HG02943 (cell line): ENCODE results near the gene ADORA2B.

ENCODE experiments used
- ATAC-seq: cut with Tn5 transposase; IDR thresholded peaks from one replicate; pipeline ENCODE4 v1.9.1; 2021; ENCODE audit warnings: mild to moderate bottlenecking, low read depth, moderate library complexity; ENCODE audit not compliant: unreplicated experiment

Gene ADORA2B

GRCh38 chr17:15952048-15952532 is 7.2 kb downstream of the ADORA2B start:
- no peak for ATAC-seq

GRCh38 chr17:15952916-15953790 is 8.2 kb downstream of the ADORA2B start:
- ATAC-seq, result no peak

GRCh38 chr17:15954222-15954621 is 9.3 kb downstream of the ADORA2B start:
- no peak for ATAC-seq

GRCh38 chr17:15955793-15956541 is 11.0 kb downstream of the ADORA2B start:
- no peak for ATAC-seq

GRCh38 chr17:15957206-15957605 is 12.3 kb downstream of the ADORA2B start:
- no peak for ATAC-seq

- no peak for ATAC-seq
Observed at GRCh38 chr17:15957608-15958307, 12.8 kb downstream of the ADORA2B start.

- ATAC-seq, result no peak
Observed at GRCh38 chr17:15958484-15958854, 13.5 kb downstream of the ADORA2B start.

GRCh38 chr17:15963670-15964110 is 18.8 kb downstream of the ADORA2B start:
- ATAC-seq, result no peak

GRCh38 chr17:15965528-15965927 is 20.6 kb downstream of the ADORA2B start:
- ATAC-seq, result no peak

- no peak for ATAC-seq
Observed at GRCh38 chr17:15966183-15966878, 21.4 kb downstream of the ADORA2B start.

GRCh38 chr17:15966879-15967248 is 21.9 kb downstream of the ADORA2B start:
- ATAC-seq, result no peak

GRCh38 chr17:15967706-15968399 is 22.9 kb downstream of the ADORA2B start:
- ATAC-seq, result no peak

GRCh38 chr17:15969463-15969862 is 24.5 kb downstream of the ADORA2B start:
- no peak for ATAC-seq

GRCh38 chr17:15970500-15970899 is 25.6 kb downstream of the ADORA2B start:
- ATAC-seq, result no peak

GRCh38 chr17:15971098-15971678 is 26.3 kb downstream of the ADORA2B start:
- no peak for ATAC-seq

GRCh38 chr17:15971882-15972281 is 27.0 kb downstream of the ADORA2B start:
- ATAC-seq, result no peak

- ATAC-seq, result no peak
Observed at GRCh38 chr17:15972497-15972951, 27.6 kb downstream of the ADORA2B start.

- ATAC-seq, result no peak
Observed at GRCh38 chr17:15973016-15973415, 28.1 kb downstream of the ADORA2B start.

GRCh38 chr17:15973834-15974233 is 28.9 kb downstream of the ADORA2B start:
- no peak for ATAC-seq
